ENCODE results near the gene CCDC179.

GRCh38 chr11:22832315-22833015 is 27.8 kb downstream of the CCDC179 start:
- TF ChIP-seq POLR2A (IDR thresholded peaks at IDR 0.05; ENCODE audit: low read length) = no peak
- no peak for TF ChIP-seq GATA1 (IDR thresholded peaks at IDR 0.05; ENCODE audit: low read depth, low read length)
